Mesenchymal stem cell (in vitro differentiated cells and primary cell): ENCODE data around the gene PTER.

Experiments
- DNase-seq: peaks from one replicate; pipeline ENCODE4 v3.0.0-alpha.2; 2013
- H2AFZ ChIP-seq: one replicate; pipeline ENCODE4 v1.6.1; 2013; ENCODE audit warnings: low read depth, mild to moderate bottlenecking, control low read depth, inconsistent platforms, low read length, moderate library complexity
- H2AK5ac ChIP-seq: 2 replicates; pipeline ENCODE4 v1.6.1; 2013; ENCODE audit warnings: low read length, moderate library complexity, mild to moderate bottlenecking, inconsistent platforms; ENCODE audit not compliant: severe bottlenecking
- H2BK120ac ChIP-seq: one replicate; pipeline ENCODE4 v1.6.1; 2013; ENCODE audit warnings: low read depth, mild to moderate bottlenecking, inconsistent platforms, low read length, moderate library complexity
- H2BK12ac ChIP-seq, 2 experiments: one replicate each; pipeline ENCODE4 v1.6.1; 2013; ENCODE audit warnings: inconsistent platforms in 2 of 2, low read length in 2 of 2, mild to moderate bottlenecking in 2 of 2, moderate library complexity in 2 of 2, control low read depth in 1 of 2
- H2BK15ac ChIP-seq: one replicate; pipeline ENCODE4 v1.6.1; 2013; ENCODE audit warnings: mild to moderate bottlenecking, low read depth, inconsistent platforms; ENCODE audit not compliant: poor library complexity, severe bottlenecking
- H2BK5ac ChIP-seq: 2 replicates; pipeline ENCODE4 v1.6.1; 2013; ENCODE audit warnings: low read depth, mild to moderate bottlenecking, low read length, control low read depth, inconsistent platforms; ENCODE audit not compliant: poor library complexity, severe bottlenecking
- H3K14ac ChIP-seq, 2 experiments: one replicate each; pipeline ENCODE4 v1.6.1; 2013; ENCODE audit warnings: inconsistent platforms in 2 of 2, low read length in 2 of 2, control low read depth in 1 of 2, mild to moderate bottlenecking in 1 of 2, moderate library complexity in 1 of 2
- H3K18ac ChIP-seq, 2 experiments: one replicate each; pipeline ENCODE4 v1.6.1; 2013; ENCODE audit warnings: inconsistent platforms in 2 of 2, low read length in 2 of 2, control low read depth in 1 of 2, low read depth in 1 of 2, mild to moderate bottlenecking in 1 of 2
- H3K23ac ChIP-seq, 2 experiments: one replicate each; pipeline ENCODE4 v1.6.1; 2013; ENCODE audit warnings: inconsistent platforms in 2 of 2, low read length in 2 of 2, mild to moderate bottlenecking in 2 of 2, moderate library complexity in 2 of 2, control low read depth in 1 of 2
- H3K27ac ChIP-seq: 2 replicates; pipeline ENCODE4 v1.5.1; 2013; ENCODE audit warnings: mild to moderate bottlenecking, moderate library complexity, low read length, control low read depth, inconsistent platforms; ENCODE audit not compliant: poor library complexity, severe bottlenecking
- H3K27me3 ChIP-seq, 2 experiments: 2 replicates each; pipeline versions ENCODE4 v1.6.1 to v1.7.0; 2013; ENCODE audit warnings: low read length in 2 of 2, mild to moderate bottlenecking in 2 of 2, moderate library complexity in 2 of 2, control low read depth in 1 of 2, inconsistent platforms in 1 of 2; ENCODE audit not compliant: control insufficient read depth in 1 of 2, insufficient read depth in 1 of 2
- H3K36me3 ChIP-seq, 2 experiments: 2 replicates each; pipeline versions ENCODE4 v1.6.1 to v1.7.0; 2013; ENCODE audit warnings: low read length in 2 of 2, control low read depth in 1 of 2, inconsistent platforms in 1 of 2, low read depth in 1 of 2, mild to moderate bottlenecking in 1 of 2; ENCODE audit not compliant: insufficient read depth in 2 of 2, control insufficient read depth in 1 of 2
- H3K4ac ChIP-seq, 2 experiments: one replicate each; pipeline ENCODE4 v1.6.1; 2013; ENCODE audit warnings: inconsistent platforms in 2 of 2, low read length in 2 of 2, mild to moderate bottlenecking in 2 of 2, moderate library complexity in 2 of 2, control low read depth in 1 of 2, low read depth in 1 of 2
- H3K4me1 ChIP-seq: 2 replicates; pipeline ENCODE4 v1.6.1; 2013; ENCODE audit warnings: low read depth, low read length, control low read depth; ENCODE audit not compliant: control insufficient read depth, insufficient read depth
- H3K4me2 ChIP-seq: 2 replicates; pipeline ENCODE4 v1.6.1; 2013; ENCODE audit warnings: low read length, mild to moderate bottlenecking, inconsistent platforms; ENCODE audit not compliant: poor library complexity, severe bottlenecking
- H3K4me3 ChIP-seq, 2 experiments: 2 replicates each; pipeline versions ENCODE4 v1.5.1 to v1.7.0; 2013; ENCODE audit warnings: low read length in 2 of 2, mild to moderate bottlenecking in 2 of 2, control low read depth in 1 of 2, low read depth in 1 of 2; ENCODE audit not compliant: insufficient read depth in 1 of 2
- H3K79me1 ChIP-seq: replicated peaks from 2 replicates; pipeline ENCODE4 v1.6.1; 2013; ENCODE audit warnings: mild to moderate bottlenecking, control low read depth, low read length, inconsistent platforms; ENCODE audit not compliant: poor library complexity, severe bottlenecking
- H3K9ac ChIP-seq: 2 replicates; pipeline ENCODE4 v1.7.0; 2013; ENCODE audit warnings: mild to moderate bottlenecking, low read length, moderate library complexity
- H3K9me3 ChIP-seq: 2 replicates; pipeline ENCODE4 v1.7.0; 2013; ENCODE audit warnings: mild to moderate bottlenecking, low read length; ENCODE audit not compliant: control insufficient read depth
- H4K8ac ChIP-seq: one replicate; pipeline ENCODE4 v1.6.1; 2013; ENCODE audit warnings: inconsistent platforms, mild to moderate bottlenecking, low read length, moderate library complexity
- H4K91ac ChIP-seq: one replicate; pipeline ENCODE4 v1.6.1; 2013; ENCODE audit warnings: mild to moderate bottlenecking, low read length, inconsistent platforms
- WGBS: methylation state at CpG from one replicate; pipeline ENCODE4 v1.1.7; 2013; ENCODE audit warnings: mixed read lengths; 5-methylcytosine and 5-hydroxymethylcytosine counted together

Gene PTER

GRCh38 chr10:16470747-16471146 is 33.9 kb downstream of the PTER start:
- H2BK120ac ChIP-seq: no peak overlapping the region
- H4K8ac ChIP-seq: no peak overlapping the region
- H2BK12ac ChIP-seq: no peak overlapping the region
- H3K9me3 ChIP-seq: no peaks in the 10 kb centered on the region
- no peaks in the 10 kb centered on the region for H3K79me1 ChIP-seq
- no peak overlapping the region for H2AK5ac ChIP-seq
- H3K23ac ChIP-seq: no peak overlapping the region
- no peaks in the 10 kb centered on the region for H3K36me3 ChIP-seq
- no peak overlapping the region for H3K27ac ChIP-seq
- H3K4me2 ChIP-seq: no peak overlapping the region
- 94% methylated on average over 5 of the region's 5 CpGs for WGBS
- H2AFZ ChIP-seq: no peak overlapping the region
- no peak overlapping the region for H3K18ac ChIP-seq
- H3K4ac ChIP-seq: no peak overlapping the region
- H3K9ac ChIP-seq: no peak overlapping the region
- no peaks in the 10 kb centered on the region for H3K27me3 ChIP-seq
- H3K14ac ChIP-seq: no peak overlapping the region
- H2BK15ac ChIP-seq: no peak overlapping the region
- DNase-seq: no peak
- H3K4me3 ChIP-seq: no peak overlapping the region
- no peak overlapping the region for H2BK5ac ChIP-seq
- H3K4me1 ChIP-seq: no peaks in the 10 kb centered on the region
- no peak overlapping the region for H4K91ac ChIP-seq

GRCh38 chr10:16472828-16473227 is 36.0 kb downstream of the PTER start:
- Histone ChIP-seq H4K8ac (no peak overlapping the region), H2AFZ (no peak overlapping the region), H2BK120ac (no peak overlapping the region), H3K9me3 (no peaks in the 10 kb centered on the region), H3K14ac (no peak overlapping the region), H3K4me1 (no peaks in the 10 kb centered on the region), H3K23ac (no peak overlapping the region), H3K79me1 (no peaks in the 10 kb centered on the region), H4K91ac (no peak overlapping the region), H2BK15ac (no peak overlapping the region), H3K4ac (no peak overlapping the region), H3K27ac (no peak overlapping the region), H3K36me3 (no peaks in the 10 kb centered on the region), H3K18ac (no peak overlapping the region), H3K27me3 (no peaks in the 10 kb centered on the region), H3K4me2 (no peak overlapping the region), H3K9ac (no peak overlapping the region), H2AK5ac (no peak overlapping the region), H3K4me3 (no peak overlapping the region), H2BK12ac (no peak overlapping the region), H2BK5ac (no peak overlapping the region)
- DNase-seq: no peak
- 100% methylated on average over 1 of the region's 3 CpGs for WGBS

GRCh38 chr10:16477757-16478156 is 40.9 kb downstream of the PTER start:
- Histone ChIP-seq H2BK15ac (no peak overlapping the region), H3K14ac (no peak overlapping the region), H2AFZ (no peak overlapping the region), H3K27ac (no peak overlapping the region), H3K27me3 (no peaks in the 10 kb centered on the region), H3K18ac (no peak overlapping the region), H3K4me2 (no peak overlapping the region), H2BK12ac (no peak overlapping the region), H3K79me1 (no peaks in the 10 kb centered on the region), H3K4me3 (no peak overlapping the region), H2BK5ac (no peak overlapping the region), H3K36me3 (no peaks in the 10 kb centered on the region), H2BK120ac (no peak overlapping the region), H4K8ac (no peak overlapping the region), H4K91ac (no peak overlapping the region), H3K23ac (no peak overlapping the region), H3K4ac (no peak overlapping the region), H3K4me1 (no peaks in the 10 kb centered on the region), H2AK5ac (no peak overlapping the region), H3K9ac (no peak overlapping the region), H3K9me3 (no peaks in the 10 kb centered on the region)
- DNase-seq: no peak
- WGBS: no CpG with 5 or more reads among the region's 1 CpG

- Histone ChIP-seq H3K18ac (no peak overlapping the region), H3K4ac (no peak overlapping the region), H3K4me1 (no peaks in the 10 kb centered on the region), H3K14ac (no peak overlapping the region), H4K8ac (no peak overlapping the region), H3K23ac (no peak overlapping the region), H2AFZ (no peak overlapping the region), H2AK5ac (no peak overlapping the region), H3K4me3 (no peak overlapping the region), H3K79me1 (no peaks in the 10 kb centered on the region), H4K91ac (no peak overlapping the region), H2BK12ac (no peak overlapping the region), H3K27ac (no peak overlapping the region), H3K9ac (no peak overlapping the region), H3K27me3 (no peaks in the 10 kb centered on the region), H2BK120ac (no peak overlapping the region), H3K9me3 (no peaks in the 10 kb centered on the region), H3K36me3 (no peaks in the 10 kb centered on the region), H2BK5ac (no peak overlapping the region), H3K4me2 (no peak overlapping the region), H2BK15ac (no peak overlapping the region)
- DNase-seq: no peak
- WGBS: 92% methylated on average over 2 of the region's 4 CpGs
Measured at GRCh38 chr10:16478801-16479200, 42.0 kb downstream of the PTER start.
